CD14-positive monocyte (primary cell): Measurements from ENCODE around the gene XPO4. TPM values are rescaled to one million over a fixed set of nuclear protein-coding genes. Genes with fewer than 3 reads are reported as not detected.

ENCODE experiments used
- DNase-seq, 3 donors: peaks; one replicate each; pipeline ENCODE4 v3.0.0-alpha.2; 2011 to 2022
- H2AFZ ChIP-seq: 2 replicates; pipeline ENCODE4 v1.6.0; 2012; ENCODE audit warnings: mild to moderate bottlenecking, low read depth, low read length, inconsistent platforms; ENCODE audit not compliant: insufficient read depth, poor library complexity, severe bottlenecking
- H3K27ac ChIP-seq, 2 donors: 1 replicate in 1 of 2; 2 replicates in 1 of 2; pipeline ENCODE4 v1.5.1; 2012 to 2013; ENCODE audit warnings: low read length in 2 of 2, control low read depth in 1 of 2, inconsistent platforms in 1 of 2, low read depth in 1 of 2, mild to moderate bottlenecking in 1 of 2
- H3K27me3 ChIP-seq, 2 donors: one replicate each; pipeline versions ENCODE4 v1.6.0 to v1.6.1; 2011 to 2013; ENCODE audit warnings: low read length in 2 of 2; ENCODE audit not compliant: control insufficient read depth in 2 of 2, insufficient read depth in 2 of 2
- H3K36me3 ChIP-seq, 2 donors: replicated peaks in 1 of 2; 1 replicate in 1 of 2; 2 replicates in 1 of 2; pipeline versions ENCODE4 v1.5.1 to v1.6.1; 2012 to 2013; ENCODE audit warnings: low read length in 2 of 2, control low read depth in 1 of 2, inconsistent platforms in 1 of 2, mild to moderate bottlenecking in 1 of 2; ENCODE audit not compliant: insufficient read depth in 2 of 2, control insufficient read depth in 1 of 2
- H3K4me1 ChIP-seq, 2 donors: 1 replicate in 1 of 2; 2 replicates in 1 of 2; pipeline versions ENCODE4 v1.5.1 to v1.6.1; 2012 to 2013; ENCODE audit warnings: low read length in 2 of 2, control low read depth in 1 of 2, inconsistent platforms in 1 of 2, mild to moderate bottlenecking in 1 of 2, moderate library complexity in 1 of 2; ENCODE audit not compliant: insufficient read depth in 2 of 2, control insufficient read depth in 1 of 2
- H3K4me2 ChIP-seq: replicated peaks from 2 replicates; pipeline ENCODE3; 2012; ENCODE audit warnings: low read length, moderate library complexity, mild to moderate bottlenecking; ENCODE audit not compliant: poor library complexity, severe bottlenecking; ENCODE audit errors: extremely low read depth
- H3K4me3 ChIP-seq, 3 experiments: fragments of 200-600 bp in 1 of 3; sonication (generic) in 1 of 3; replicated peaks in 1 of 3; 1 replicate in 2 of 3; 2 replicates in 1 of 3; pipeline ENCODE4 v1.5.1; 2011 to 2013; ENCODE audit warnings: low read length in 3 of 3, mild to moderate bottlenecking in 3 of 3, control low read depth in 2 of 3, low read depth in 2 of 3, inconsistent platforms in 1 of 3, moderate library complexity in 1 of 3
- H3K79me2 ChIP-seq: 2 replicates; pipeline ENCODE4 v1.6.0; 2012; ENCODE audit warnings: mild to moderate bottlenecking, control low read depth, inconsistent platforms, low read length, moderate library complexity; ENCODE audit not compliant: insufficient read depth
- H3K9ac ChIP-seq: 2 replicates; pipeline ENCODE4 v1.6.0; 2017; ENCODE audit warnings: low read length, mild to moderate bottlenecking; ENCODE audit not compliant: insufficient read depth, poor library complexity, severe bottlenecking
- H3K9me3 ChIP-seq, 2 donors: replicated peaks in 1 of 2; 1 replicate in 1 of 2; 2 replicates in 1 of 2; pipeline versions ENCODE4 v1.5.1 to v1.6.1; 2012 to 2013; ENCODE audit warnings: low read length in 2 of 2, control low read depth in 1 of 2; ENCODE audit not compliant: control insufficient read depth in 1 of 2, insufficient read depth in 1 of 2
- H4K20me1 ChIP-seq: 2 replicates; pipeline ENCODE4 v1.6.0; 2012; ENCODE audit warnings: mild to moderate bottlenecking, low read length, control low read depth, moderate library complexity; ENCODE audit not compliant: insufficient read depth
- H3K27ac Mint-ChIP-seq, 7 donors: one replicate each; pipeline ENCODE4 v1.8.0; 2020; ENCODE audit warnings: mild to moderate bottlenecking in 7 of 7, mixed read lengths in 7 of 7, moderate library complexity in 6 of 7, inconsistent platforms in 2 of 7
- H3K27me3 Mint-ChIP-seq, 3 donors: one replicate each; pipeline ENCODE4 v1.8.0; 2021 to 2022; ENCODE audit warnings: low read depth in 3 of 3, mild to moderate bottlenecking in 3 of 3, mixed read lengths in 3 of 3, moderate library complexity in 3 of 3, inconsistent platforms in 1 of 3
- H3K36me3 Mint-ChIP-seq, 2 donors: one replicate each; pipeline ENCODE4 v1.8.0; 2020; ENCODE audit warnings: mixed read lengths in 2 of 2, inconsistent platforms in 1 of 2, mild to moderate bottlenecking in 1 of 2
- H3K4me1 Mint-ChIP-seq: one replicate; pipeline ENCODE4 v1.8.0; 2020; ENCODE audit warnings: mild to moderate bottlenecking, mixed read lengths
- H3K4me3 Mint-ChIP-seq, 2 donors: one replicate each; pipeline ENCODE4 v1.8.0; 2020; ENCODE audit warnings: mild to moderate bottlenecking in 2 of 2, mixed read lengths in 2 of 2, moderate library complexity in 1 of 2
- H3K9me3 Mint-ChIP-seq, 7 donors: one replicate each; pipeline ENCODE4 v1.8.0; 2020 to 2022; ENCODE audit warnings: mixed read lengths in 7 of 7, mild to moderate bottlenecking in 6 of 7, moderate library complexity in 6 of 7, inconsistent platforms in 2 of 7
- WGBS: methylation state at CpG from one replicate; pipeline ENCODE4 v1.1.5; 2013; ENCODE audit warnings: missing lambda C conversion rate; ENCODE audit not compliant: insufficient coverage; 5-methylcytosine and 5-hydroxymethylcytosine counted together
- intact Hi-C, 2 donors: fragments of 100-400 bp; cut with micrococcal nuclease; formaldehyde crosslinking; loops; one replicate each; pipeline versions ENCODE4 v1.15.0 to v1.15.1; 2023
- polyA plus RNA-seq, 3 donors: library from polyadenylated mRNA; depleted of rRNA in 1 of 3; unstranded in 2 of 3; stranded (reverse) in 1 of 3; fragments of 300-500 nt in 2 of 3; fragments of >200 nt in 1 of 3; fragmentation: Illumina TruSeq in 2 of 3; gene quantifications; 1 replicate in 2 of 3; 2 replicates in 1 of 3; pipeline ENCODE4 v1.2.3, GENCODE V29; 2012 to 2021
- TF ChIP-seq, protein P1 (sequence below): fragments of 200-600 bp; IDR thresholded peaks from one replicate; pipeline ENCODE4 v1.8.0; 2022; ENCODE audit warnings: antibody characterized with exemption, mild to moderate bottlenecking

The XPO4 gene
- polyA plus RNA-seq, 3 donors = 2.9 to 4.4 (median 4.0) TPM

DNA sequence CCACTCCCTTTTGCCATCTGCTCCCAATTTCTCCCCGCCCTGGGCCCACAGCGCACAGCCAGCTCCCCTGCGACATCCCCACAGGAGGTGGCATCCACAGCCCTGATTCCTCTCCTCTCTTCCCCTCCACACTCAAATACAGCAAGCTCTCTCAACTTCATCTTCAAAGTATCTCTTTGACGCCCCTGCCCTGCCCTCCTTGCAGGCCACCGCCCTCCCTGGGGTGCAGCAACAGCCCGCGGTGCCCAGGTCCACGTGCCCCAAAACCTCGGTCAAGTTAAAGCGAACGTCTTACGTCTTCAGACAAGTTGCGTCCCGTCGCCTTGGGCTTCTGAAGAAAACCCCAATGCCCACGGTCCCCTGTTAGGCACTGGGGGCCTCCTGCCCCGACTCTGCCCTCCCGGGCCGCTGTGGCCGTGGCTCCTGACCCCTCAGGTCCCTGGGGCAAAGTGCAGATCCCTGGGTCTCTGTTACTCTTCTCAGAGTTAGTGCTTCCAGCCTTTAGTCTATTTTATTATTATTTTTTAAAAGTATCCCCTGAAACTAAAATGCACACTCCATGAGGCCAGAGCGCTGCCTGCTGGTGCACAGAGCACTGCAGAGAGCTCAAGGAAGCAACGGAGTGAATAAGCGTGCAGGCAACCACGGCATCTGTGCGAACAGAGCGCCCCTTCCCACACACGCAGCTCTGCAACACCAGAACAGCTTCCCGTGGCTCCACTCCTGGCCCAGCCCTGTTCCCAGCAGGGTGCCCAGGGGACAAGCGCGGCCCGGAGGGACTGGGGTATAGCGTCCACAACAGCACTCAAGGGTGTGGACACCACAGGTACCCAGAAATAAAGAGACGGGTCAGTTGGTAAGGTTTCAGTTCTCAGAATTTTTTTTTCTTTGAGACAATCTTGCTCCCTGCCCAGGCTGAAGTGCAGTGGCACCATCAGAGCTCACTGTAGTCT, 172.6 kb downstream of the XPO4 start:
- Mint-ChIP-seq H3K4me1 (peaks cover 14% of the 10 kb centered on the region), H3K9me3 (peaks cover 0 to 3% (median 0%) of the 10 kb centered on the region in 7 donors), H3K27me3 (peaks cover 0 to under 1% (median 0%) of the 10 kb centered on the region in 3 donors), H3K36me3 (peaks cover 3 to 4% of the 10 kb centered on the region in 2 donors), H3K27ac (no peak overlapping the region), H3K4me3 (no peak overlapping the region)
- H3K4me1 ChIP-seq = peaks cover 0 to 3% of the 10 kb centered on the region in 2 donors
- WGBS = 92% methylated on average over 28 of the region's 33 CpGs
- no peak overlapping the region for H3K4me3 ChIP-seq
- H3K27ac ChIP-seq = no peak overlapping the region
- H3K27me3 ChIP-seq = no peaks in the 10 kb centered on the region
- H4K20me1 ChIP-seq = no peaks in the 10 kb centered on the region
- no peak overlapping the region for H2AFZ ChIP-seq
- no peaks in the 10 kb centered on the region for H3K36me3 ChIP-seq
- no peaks in the 10 kb centered on the region for H3K79me2 ChIP-seq
- no peak overlapping the region for H3K9ac ChIP-seq
- TF ChIP-seq, protein P1, sequence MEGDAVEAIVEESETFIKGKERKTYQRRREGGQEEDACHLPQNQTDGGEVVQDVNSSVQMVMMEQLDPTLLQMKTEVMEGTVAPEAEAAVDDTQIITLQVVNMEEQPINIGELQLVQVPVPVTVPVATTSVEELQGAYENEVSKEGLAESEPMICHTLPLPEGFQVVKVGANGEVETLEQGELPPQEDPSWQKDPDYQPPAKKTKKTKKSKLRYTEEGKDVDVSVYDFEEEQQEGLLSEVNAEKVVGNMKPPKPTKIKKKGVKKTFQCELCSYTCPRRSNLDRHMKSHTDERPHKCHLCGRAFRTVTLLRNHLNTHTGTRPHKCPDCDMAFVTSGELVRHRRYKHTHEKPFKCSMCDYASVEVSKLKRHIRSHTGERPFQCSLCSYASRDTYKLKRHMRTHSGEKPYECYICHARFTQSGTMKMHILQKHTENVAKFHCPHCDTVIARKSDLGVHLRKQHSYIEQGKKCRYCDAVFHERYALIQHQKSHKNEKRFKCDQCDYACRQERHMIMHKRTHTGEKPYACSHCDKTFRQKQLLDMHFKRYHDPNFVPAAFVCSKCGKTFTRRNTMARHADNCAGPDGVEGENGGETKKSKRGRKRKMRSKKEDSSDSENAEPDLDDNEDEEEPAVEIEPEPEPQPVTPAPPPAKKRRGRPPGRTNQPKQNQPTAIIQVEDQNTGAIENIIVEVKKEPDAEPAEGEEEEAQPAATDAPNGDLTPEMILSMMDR = no peak
- DNase-seq = no peak
- intact Hi-C loops = no loop called here
- H3K9me3 ChIP-seq = no peaks in the 10 kb centered on the region
- no peak overlapping the region for H3K4me2 ChIP-seq

- Histone ChIP-seq H3K27ac (no peak overlapping the region), H3K36me3 (no peaks in the 10 kb centered on the region), H4K20me1 (no peaks in the 10 kb centered on the region), H3K79me2 (no peaks in the 10 kb centered on the region), H2AFZ (no peak overlapping the region), H3K9me3 (no peaks in the 10 kb centered on the region), H3K4me2 (no peak overlapping the region), H3K4me1 (peaks cover 0 to 3% of the 10 kb centered on the region in 2 donors), H3K27me3 (no peaks in the 10 kb centered on the region), H3K4me3 (no peak overlapping the region), H3K9ac (no peak overlapping the region)
- 41% methylated on average over 6 of the region's 14 CpGs for WGBS
- no peaks in the 10 kb centered on the region for H3K27me3 Mint-ChIP-seq
- DNase-seq = no peak
- H3K4me3 Mint-ChIP-seq = no peak overlapping the region
- H3K4me1 Mint-ChIP-seq = peaks cover 14% of the 10 kb centered on the region
- peaks cover 3 to 4% of the 10 kb centered on the region in 2 donors for H3K36me3 Mint-ChIP-seq
- peak overlapping the region in 1 of 7 donors; percentile 57 for H3K27ac Mint-ChIP-seq
- peaks cover 0 to 3% (median 0%) of the 10 kb centered on the region in 7 donors for H3K9me3 Mint-ChIP-seq
- intact Hi-C loops = no loop called here
- TF ChIP-seq, protein P1 = no peak
These were observed 173.8 kb downstream of the XPO4 start for GRCh38 chr13:20728579-20729311.
